Uterus (tissue), 4 donors: Measurements from ENCODE around the gene ABHD6. TPM values are rescaled to one million over a fixed set of nuclear protein-coding genes. Genes with fewer than 3 reads are reported as not detected.
A peak's percentile ranks its signal among the peaks of the same experiment; 100 is the strongest.
"Not testable (repeated sequence)": the region's sequence is repeated elsewhere in the genome, so short reads cannot be mapped to it uniquely, and the experiment has no call there.

Experiments
- DNase-seq, 2 donors: peaks; one replicate each; pipeline ENCODE4 v3.0.0-alpha.2; 2019 to 2020
- H3K27ac ChIP-seq, 2 donors: fragments of 200-600 bp; sonication (generic); 1 replicate in 1 of 2; 2 replicates in 1 of 2; pipeline ENCODE4 v1.5.1; 2016 to 2018
- H3K27me3 ChIP-seq, 2 donors: fragments of 200-600 bp; sonication (generic); one replicate each; pipeline ENCODE4 v1.5.1; 2018 to 2019; ENCODE audit warnings: control low read depth in 1 of 2
- H3K36me3 ChIP-seq, 2 donors: fragments of 200-600 bp; sonication (generic); one replicate each; pipeline ENCODE4 v1.5.1; 2019; ENCODE audit warnings: control low read depth in 1 of 2
- H3K4me1 ChIP-seq, 2 donors: fragments of 200-600 bp; sonication (generic); one replicate each; pipeline ENCODE4 v1.5.1; 2018 to 2019; ENCODE audit warnings: control low read depth in 1 of 2
- H3K4me3 ChIP-seq, 2 donors: fragments of 200-600 bp; sonication (generic); 1 replicate in 1 of 2; 2 replicates in 1 of 2; pipeline ENCODE4 v1.5.1; 2018 to 2019; ENCODE audit warnings: mild to moderate bottlenecking in 1 of 2
- H3K9me3 ChIP-seq, 2 donors: fragments of 200-600 bp; sonication (generic); one replicate each; pipeline ENCODE4 v1.5.1; 2019; ENCODE audit warnings: control low read depth in 1 of 2
- POLR2A ChIP-seq, 2 donors: fragments of 450-650 bp; IDR thresholded peaks; one replicate each; pipeline ENCODE4 v1.6.1; 2016; ENCODE audit warnings: antibody characterized with exemption in 2 of 2, mild to moderate bottlenecking in 1 of 2, moderate library complexity in 1 of 2
- intact Hi-C: fragments of 100-400 bp; cut with DNase I; formaldehyde crosslinking; loops from one replicate; pipeline ENCODE4 v1.15.1; 2023; ENCODE audit warnings: low total_unique reads
- total RNA-seq, 4 donors: library from RNA; depleted of rRNA in 3 of 4; stranded (reverse); fragments of >200 nt in 3 of 4; gene quantifications; one replicate each; pipeline versions ENCODE4 v1.1.0 to v1.2.4, GENCODE V29; 2014 to 2023
- TF ChIP-seq, protein P1 (sequence below), 4 experiments: fragments of 200-600 bp in 2 of 4; fragments of 450-650 bp in 2 of 4; sonication (generic) in 2 of 4; IDR thresholded peaks; one replicate each; pipeline ENCODE4 v1.5.1; 2016 to 2019; ENCODE audit warnings: antibody characterized with exemption in 4 of 4, mild to moderate bottlenecking in 2 of 4, moderate library complexity in 1 of 4
- donor health status: DM: yes; HTN: yes; CAD: no.

The ABHD6 gene
- total RNA-seq, 4 donors from 2014 or later, result 6.7 to 20.6 (median 15.8) TPM

DNA sequence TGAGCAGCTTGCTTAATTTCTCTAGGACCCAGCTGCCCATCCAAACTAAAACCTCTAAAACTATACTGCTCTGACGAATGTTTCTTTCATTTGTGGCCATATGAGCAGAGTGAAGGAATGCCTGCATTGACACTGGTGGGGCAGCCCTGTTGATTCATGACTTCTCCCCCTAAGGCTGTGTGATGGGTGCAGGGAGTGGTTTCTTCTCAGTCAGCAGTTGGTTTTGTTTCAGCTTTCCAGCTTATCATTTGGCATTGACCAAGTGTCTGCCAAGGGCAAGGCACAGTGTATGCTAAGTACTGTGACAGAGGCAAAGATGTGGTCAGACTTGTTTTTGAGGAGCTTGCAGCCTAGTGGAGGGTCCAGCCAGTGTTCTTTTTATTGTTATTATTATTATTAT is 4.7 kb downstream of the ABHD6 start:
- intact Hi-C loops, result no loop called here
- Histone ChIP-seq H3K27ac (no peak overlapping the region), H3K9me3 (no peaks in the 10 kb centered on the region), H3K4me3 (no peak overlapping the region), H3K27me3 (no peaks in the 10 kb centered on the region), H3K4me1 (no peaks in the 10 kb centered on the region), H3K36me3 (no peaks in the 10 kb centered on the region)
- no peak for DNase-seq
- TF ChIP-seq POLR2A (IDR thresholded peaks at IDR 0.05), result no peak
- TF ChIP-seq, protein P1, sequence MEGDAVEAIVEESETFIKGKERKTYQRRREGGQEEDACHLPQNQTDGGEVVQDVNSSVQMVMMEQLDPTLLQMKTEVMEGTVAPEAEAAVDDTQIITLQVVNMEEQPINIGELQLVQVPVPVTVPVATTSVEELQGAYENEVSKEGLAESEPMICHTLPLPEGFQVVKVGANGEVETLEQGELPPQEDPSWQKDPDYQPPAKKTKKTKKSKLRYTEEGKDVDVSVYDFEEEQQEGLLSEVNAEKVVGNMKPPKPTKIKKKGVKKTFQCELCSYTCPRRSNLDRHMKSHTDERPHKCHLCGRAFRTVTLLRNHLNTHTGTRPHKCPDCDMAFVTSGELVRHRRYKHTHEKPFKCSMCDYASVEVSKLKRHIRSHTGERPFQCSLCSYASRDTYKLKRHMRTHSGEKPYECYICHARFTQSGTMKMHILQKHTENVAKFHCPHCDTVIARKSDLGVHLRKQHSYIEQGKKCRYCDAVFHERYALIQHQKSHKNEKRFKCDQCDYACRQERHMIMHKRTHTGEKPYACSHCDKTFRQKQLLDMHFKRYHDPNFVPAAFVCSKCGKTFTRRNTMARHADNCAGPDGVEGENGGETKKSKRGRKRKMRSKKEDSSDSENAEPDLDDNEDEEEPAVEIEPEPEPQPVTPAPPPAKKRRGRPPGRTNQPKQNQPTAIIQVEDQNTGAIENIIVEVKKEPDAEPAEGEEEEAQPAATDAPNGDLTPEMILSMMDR (IDR thresholded peaks at IDR 0.05), result no peak

DNA sequence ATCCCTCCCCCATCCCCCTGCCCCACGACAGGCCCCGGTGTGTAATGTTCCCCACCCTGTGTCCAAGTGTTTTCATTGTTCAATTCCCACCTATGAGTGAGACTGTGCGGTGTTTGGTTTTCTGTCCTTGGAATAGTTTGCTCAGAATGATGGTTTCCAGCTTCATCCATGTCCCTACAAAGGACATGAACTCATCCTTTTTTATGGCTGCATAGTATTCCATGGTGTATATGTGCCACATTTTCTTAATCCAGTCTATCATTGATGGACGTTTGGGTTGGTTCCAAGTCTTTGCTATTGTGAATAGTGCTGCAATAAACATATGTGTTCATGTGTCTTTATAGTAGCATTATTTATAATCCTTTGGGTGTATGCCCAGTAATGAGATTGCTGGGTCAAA is 5.3 kb downstream of the ABHD6 start:
- H3K36me3 ChIP-seq, intact Hi-C loops, DNase-seq, H3K4me1 ChIP-seq, H3K27ac ChIP-seq, H3K27me3 ChIP-seq, H3K4me3 ChIP-seq, H3K9me3 ChIP-seq: not testable (repeated sequence)

DNA sequence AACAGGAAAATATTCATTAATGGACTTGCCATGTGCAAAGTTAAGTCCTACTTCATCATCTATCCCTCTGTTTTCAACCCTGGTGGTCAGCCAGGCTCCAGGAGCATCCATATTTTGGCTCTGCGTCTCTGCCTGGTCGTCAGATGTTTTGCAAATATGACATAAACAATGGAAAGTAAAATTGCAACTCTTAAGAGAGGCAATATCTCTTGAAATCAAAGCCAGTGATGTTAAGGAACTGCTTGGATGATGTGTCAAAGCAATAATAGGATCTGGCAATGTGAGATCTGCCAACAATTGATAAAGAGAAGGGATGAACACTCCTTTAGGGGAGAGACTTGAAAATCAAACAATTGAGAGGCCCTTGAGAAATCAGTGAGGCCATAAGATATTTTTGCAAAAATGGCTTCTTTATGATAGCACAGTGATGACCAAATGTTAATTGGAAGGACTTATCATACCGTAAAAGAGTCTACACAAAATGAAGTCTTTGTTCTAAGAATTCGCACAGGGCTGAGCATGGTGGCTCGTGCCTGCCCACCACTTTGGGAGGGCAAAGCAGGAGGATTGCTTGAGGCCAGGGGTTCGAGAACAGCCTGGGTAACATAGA is 6.5 kb downstream of the ABHD6 start:
- TF ChIP-seq POLR2A (IDR thresholded peaks at IDR 0.05), result no peak
- TF ChIP-seq, protein P1 (IDR thresholded peaks at IDR 0.05), result no peak
- Histone ChIP-seq H3K4me1 (no peaks in the 10 kb centered on the region), H3K4me3 (no peak overlapping the region), H3K36me3 (no peaks in the 10 kb centered on the region), H3K27ac (no peak overlapping the region), H3K27me3 (no peaks in the 10 kb centered on the region), H3K9me3 (no peaks in the 10 kb centered on the region)
- intact Hi-C loops, result no loop called here
- no peak for DNase-seq

DNA sequence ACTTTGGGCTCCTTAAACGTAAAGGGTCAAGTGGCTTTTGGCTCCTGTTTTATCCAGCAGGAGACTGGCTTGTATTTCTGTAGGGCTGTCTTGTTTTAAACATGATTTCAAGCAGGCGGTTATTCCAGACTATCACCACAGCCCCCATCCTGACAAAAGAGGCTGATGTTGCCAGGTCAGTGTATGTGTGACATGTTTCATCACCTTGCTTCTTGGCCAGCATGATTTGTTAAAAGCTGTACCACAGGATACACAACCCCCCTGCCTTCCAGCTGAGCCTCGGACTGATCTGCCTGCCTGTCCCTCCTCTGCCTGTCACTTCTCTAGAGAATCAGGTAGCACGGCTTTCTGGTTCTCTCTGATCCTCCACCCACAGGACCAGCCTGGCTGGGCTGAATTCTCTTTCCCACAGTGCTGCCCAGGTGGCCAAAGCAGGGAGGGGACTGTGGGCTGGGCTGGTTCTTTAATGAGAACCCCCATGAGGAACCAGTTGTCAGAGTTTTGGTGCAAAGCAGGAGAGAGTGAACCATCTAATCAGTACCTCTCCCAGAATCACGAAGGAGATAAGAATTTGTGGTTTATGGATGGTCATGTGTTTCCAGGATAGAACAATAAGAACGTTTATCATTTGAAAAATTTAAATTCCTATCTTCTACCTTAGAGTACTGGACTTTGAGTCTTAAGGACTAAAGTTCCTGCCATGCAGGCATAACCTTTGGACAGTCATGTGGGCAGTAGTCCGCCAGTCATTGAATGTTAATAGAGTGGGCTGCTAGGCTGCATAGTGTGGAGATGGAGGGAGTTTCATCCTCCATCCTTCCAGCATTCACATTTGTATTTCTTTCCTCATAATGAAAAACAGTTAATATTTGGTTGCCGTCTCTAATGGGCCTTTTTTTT is 8.8 kb downstream of the ABHD6 start:
- intact Hi-C loops, result no loop called here
- H3K27ac ChIP-seq, result no peak overlapping the region
- no peaks in the 10 kb centered on the region for H3K27me3 ChIP-seq
- no peak overlapping the region for H3K4me3 ChIP-seq
- no peaks in the 10 kb centered on the region for H3K36me3 ChIP-seq
- no peaks in the 10 kb centered on the region for H3K9me3 ChIP-seq
- no peak for TF ChIP-seq POLR2A (IDR thresholded peaks at IDR 0.05)
- TF ChIP-seq, protein P1 (IDR thresholded peaks at IDR 0.05), result no peak
- no peaks in the 10 kb centered on the region for H3K4me1 ChIP-seq
- no peak for DNase-seq

DNA sequence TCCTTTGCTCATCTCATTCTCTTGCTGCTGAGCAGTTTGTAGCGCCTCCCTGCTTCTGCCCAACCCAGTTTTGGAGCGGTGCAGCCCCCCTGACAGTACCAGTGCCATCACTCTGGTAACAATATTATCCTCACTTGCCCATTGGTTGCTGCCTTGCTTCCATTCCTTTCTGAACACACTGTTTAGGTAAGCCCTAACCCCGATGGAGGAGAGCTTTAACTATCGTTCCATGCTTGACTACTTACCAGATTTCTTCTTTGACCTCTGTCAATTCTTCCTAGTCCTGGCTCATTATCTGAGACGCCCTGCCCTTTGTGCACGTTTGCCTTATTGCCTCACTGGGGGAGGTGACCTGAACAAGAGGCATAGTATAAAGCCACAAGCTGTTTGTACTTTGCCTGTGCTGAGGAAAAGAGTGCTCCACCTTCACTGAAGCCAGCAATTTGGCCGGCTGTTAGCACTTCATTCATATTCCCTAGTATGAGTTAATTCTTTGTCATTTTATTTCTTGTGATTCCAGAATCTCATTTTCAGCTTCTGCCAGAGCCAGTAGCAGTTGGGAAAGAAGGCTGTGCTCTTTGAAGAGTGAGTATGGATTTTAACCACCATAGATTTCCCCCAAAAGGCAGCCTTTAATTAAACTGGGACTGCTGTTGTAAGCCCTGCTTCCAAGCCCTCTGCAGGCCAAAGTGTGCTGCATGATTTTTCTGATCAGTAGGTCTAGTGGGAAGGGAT is 11.9 kb downstream of the ABHD6 start:
- H3K4me1 ChIP-seq, result no peaks in the 10 kb centered on the region
- intact Hi-C loops, result no loop called here
- H3K27me3 ChIP-seq, result no peaks in the 10 kb centered on the region
- DNase-seq, result no peak
- H3K36me3 ChIP-seq, result no peaks in the 10 kb centered on the region
- no peaks in the 10 kb centered on the region for H3K9me3 ChIP-seq
- no peak for TF ChIP-seq POLR2A (IDR thresholded peaks at IDR 0.05)
- TF ChIP-seq, protein P1 (IDR thresholded peaks at IDR 0.05), result peak in 1 of 4 experiments; percentile 19
- H3K27ac ChIP-seq, result peak overlapping the region; percentile 31 to 66
- no peak overlapping the region for H3K4me3 ChIP-seq
